A172 (cell line): Measurements from ENCODE around the gene ZBTB43. TPM values are rescaled to one million over a fixed set of nuclear protein-coding genes. Genes with fewer than 3 reads are reported as not detected.

Experiments
- DNase-seq: peaks from one replicate; pipeline ENCODE4 v3.0.0-alpha.2; 2015; ENCODE audit warnings: low spot score
- total RNA-seq: library from RNA; depleted of rRNA; stranded (reverse); fragments of >200 nt; shearing (Covaris generic); gene quantifications from 2 replicates; pipeline ENCODE4 v1.2.3, GENCODE V29; 2014

Gene ZBTB43
- total RNA-seq, 1 experiment from 2014 or later = 15.0 TPM

DNA sequence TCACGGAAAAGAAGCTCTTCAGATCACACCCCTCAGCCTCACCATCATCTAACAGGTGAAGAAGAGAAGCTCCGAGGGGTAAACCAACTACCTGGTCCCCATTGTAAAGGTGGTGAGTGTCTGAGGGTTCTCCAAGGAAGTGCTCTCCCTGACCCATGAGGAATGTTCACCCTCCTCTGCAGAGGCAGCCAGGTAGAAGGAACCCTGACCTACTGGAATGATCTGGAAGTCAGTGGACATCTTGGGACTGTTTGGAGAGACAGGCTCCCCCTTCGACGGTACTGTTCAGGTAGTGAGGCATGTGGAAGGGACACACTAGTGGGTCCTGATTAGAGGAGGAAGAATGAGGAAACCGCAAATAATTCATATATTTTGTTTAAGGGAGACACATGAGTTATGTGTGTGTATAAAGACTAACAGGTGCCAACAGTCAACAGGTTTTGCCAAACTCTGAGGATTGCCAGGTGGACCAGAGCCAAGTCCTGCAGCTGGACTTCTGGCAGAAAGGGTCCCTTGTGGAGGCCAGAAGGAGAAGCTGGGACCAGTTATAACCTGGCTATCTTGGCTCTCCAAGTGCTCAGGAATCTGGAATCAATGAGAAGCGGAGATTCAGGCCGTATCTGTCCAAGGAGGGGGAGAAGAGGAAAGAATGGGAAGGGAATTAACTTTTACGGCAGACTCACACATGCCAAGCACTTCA is 52.6 kb downstream of the ZBTB43 start:
- no peak for DNase-seq

DNA sequence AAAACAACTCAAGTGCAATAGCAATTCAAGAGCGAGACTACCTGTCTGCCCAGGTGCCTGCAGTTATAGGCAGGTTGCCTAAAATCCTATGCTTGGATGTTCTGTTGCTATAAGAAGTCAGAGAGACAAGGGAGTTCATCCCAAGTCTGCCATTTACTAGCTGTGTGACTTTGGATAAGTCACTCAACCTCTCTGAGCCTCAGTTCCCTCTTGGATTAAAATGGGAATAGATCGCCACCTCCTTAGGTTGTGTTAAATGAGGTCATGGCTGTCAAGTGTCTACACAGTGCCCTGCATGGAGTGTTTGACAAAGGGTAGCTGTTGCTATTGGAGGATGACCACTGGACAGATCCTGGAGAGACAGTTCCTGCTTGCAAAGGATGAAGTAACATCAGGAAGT is 54.3 kb downstream of the ZBTB43 start:
- DNase-seq = no peak

DNA sequence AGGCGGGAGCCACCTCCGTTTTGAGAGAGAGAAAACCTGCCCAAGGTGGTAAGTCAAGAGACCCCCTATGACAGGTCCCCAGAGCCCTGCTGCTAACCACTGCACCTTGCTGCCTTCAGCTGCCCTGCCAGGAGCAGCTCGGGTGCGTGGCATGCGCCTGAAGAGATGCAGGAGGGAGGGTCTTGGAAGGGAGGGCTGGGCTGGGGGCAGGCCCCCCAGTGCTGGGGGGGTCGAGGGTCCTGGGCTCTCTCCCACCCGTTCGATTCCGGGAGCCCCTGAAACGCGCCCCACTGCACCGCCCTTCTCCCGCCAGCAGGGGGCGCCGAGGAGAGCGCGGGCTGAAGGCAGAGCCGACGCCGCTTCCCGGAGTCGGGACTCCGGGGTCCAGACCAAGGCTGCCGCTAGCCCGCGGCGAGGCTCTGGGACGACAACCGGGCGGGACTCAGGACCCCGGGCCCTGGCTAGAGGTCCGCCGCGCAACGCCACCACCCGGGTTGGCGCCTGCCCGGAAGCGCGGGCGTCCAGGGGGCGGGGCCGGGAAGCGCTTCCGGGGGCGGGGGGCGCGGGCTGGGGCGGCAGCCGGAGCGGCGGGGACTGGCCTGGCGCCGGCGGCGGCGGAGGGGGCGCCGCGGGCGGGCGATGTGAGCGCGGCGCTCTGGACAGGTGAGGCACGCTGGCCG is 55.4 kb downstream of the ZBTB43 start, which contains the start of gene ZBTB34:
TSS of gene ZBTB34 (plus strand) at position 563 of the 680 bp plus-strand sequence. CDS start 18,761 bp downstream, outside the sequence.
- peak; percentile 40 for DNase-seq

DNA sequence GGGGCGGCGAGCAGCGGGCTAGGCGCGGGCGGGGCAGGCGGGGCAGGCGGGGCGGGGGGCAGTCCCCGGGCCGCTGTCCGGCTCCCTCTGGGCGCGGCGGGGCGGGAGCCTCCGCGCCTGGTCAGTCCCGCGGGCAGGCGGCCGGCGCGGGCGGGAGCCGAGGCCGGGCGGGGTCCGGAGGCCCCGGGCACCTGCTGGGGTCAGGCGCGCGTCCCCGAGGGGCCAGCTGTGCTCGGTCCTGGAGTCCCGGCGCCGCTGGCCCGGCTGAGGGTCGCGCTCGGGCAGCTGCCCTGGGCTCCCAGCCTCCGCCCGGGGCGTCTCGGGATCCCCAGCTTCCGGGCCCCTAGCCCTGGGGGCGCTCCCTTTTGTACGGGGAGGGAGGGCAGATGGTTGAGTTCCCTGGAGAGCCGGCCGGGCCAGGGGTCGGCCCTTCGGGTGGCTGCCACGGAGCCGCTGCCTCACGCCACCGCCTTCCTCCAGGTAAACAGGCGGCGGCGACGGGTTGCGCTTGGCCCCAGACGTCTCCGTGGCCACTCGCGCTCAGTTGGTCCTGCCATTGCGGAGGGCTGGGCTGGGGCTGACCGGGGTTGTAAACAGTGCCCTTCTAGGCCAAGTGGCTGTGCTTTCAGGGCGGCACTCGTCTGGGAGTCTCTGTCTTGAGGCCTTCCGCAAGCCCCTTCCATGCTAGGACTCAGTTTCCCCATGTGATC is 56.1 kb downstream of the ZBTB43 start:
- DNase-seq = no peak

GRCh38 chr9:126861707-126862103 is 56.9 kb downstream of the ZBTB43 start:
- no peak for DNase-seq

DNA sequence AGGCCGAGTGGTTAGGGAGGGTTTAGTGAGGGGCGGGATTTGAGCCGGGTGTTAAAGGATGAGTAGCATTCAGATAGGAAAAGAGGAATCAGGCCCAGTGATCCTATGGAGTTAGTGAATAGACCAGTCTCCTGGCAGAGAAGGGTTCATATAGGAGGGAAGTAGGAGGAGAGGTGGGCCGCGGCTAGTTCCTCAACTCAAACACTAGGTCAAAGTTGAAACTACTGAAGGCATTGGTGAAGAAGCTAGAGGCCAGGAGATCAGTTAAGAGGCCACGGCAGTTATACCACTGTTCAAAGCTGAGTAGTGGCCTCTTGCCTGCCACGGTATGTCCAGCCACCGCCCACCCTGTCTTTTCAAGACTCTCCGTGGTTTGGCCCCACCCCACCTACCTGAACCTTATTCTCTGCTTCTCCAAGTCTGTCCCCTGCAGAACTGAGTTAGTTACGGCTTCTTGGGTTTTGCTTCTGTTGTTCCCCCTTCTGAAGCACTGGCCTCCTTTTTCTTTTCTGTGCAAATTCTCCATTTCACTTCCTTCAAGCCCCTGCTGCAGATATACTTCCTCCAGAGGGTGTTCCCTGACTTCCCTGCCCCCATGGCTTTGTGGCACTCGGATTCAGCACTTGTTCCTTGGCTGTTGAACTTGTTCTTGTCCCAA is 57.4 kb downstream of the ZBTB43 start:
- no peak for DNase-seq

DNA sequence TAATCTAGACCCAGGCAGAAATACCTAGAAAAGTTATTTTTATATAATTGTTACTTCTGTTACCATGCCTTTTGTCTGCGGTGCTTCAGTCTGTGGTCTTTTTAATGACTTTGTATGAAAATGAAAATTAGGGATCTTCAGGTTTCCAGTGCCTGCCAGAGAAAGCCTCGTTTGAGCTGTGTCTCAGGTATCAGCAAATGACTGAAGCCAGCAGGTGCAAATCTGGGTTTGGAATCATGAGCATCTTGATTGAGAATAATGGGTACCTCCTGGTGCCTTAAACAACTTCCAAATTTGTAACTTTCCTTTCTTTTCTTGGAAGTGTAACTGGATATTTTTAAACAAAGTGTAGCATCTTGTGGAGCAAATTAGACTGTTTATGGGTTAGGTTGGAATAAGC is 59.9 kb downstream of the ZBTB43 start:
- DNase-seq = no peak

DNA sequence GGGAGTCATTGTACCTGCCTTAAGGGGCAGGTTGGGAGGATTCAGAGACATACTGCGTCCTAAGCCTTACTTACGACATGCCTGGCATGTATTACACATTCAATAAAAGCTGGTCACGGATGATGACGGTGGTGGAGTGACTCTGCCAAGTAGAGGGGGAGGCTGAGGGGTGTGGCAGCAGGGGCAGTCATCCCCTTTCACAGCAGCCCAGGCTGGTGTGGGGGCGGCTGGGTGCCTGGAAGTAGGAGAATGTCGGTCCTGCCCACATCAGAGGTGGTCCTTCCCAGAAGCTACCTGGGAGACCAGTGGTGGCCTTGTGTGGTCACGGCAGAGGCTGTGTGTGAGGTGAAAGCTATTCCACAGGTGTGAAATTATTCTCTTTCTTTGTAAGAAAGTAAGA is 64.5 kb downstream of the ZBTB43 start:
- DNase-seq = no peak

- no peak for DNase-seq
Observed at GRCh38 chr9:126872516-126872915, 67.7 kb downstream of the ZBTB43 start.

- no peak for DNase-seq
Observed at GRCh38 chr9:126874546-126875314, 69.9 kb downstream of the ZBTB43 start.

- DNase-seq = no peak
Observed at GRCh38 chr9:126875756-126876510, 71.1 kb downstream of the ZBTB43 start.

DNA sequence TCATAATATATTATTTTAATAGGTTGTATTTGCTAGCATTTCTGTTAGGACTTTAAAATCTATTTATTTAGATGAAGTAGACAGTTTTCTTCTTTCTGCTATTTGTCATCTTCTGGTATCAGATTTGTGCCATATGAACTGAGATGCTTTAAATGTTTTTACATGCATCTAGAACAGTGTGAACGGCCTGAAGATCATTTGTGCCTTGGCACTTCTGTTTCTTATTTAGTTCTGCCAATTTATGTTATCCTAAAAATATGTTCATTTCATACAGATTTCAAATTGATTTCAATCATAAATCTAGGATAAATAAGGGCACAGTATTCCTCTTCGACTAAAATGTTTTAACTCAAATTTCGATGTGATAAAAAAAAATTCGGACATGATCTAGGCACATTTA is 71.7 kb downstream of the ZBTB43 start:
- no peak for DNase-seq

GRCh38 chr9:126877418-126877817 is 72.6 kb downstream of the ZBTB43 start:
- DNase-seq = no peak

GRCh38 chr9:126879288-126879687 is 74.4 kb downstream of the ZBTB43 start:
- DNase-seq = no peak

- no peak for DNase-seq
Observed at GRCh38 chr9:126880226-126880946, 75.5 kb downstream of the ZBTB43 start.

GRCh38 chr9:126880947-126881332 is 76.1 kb downstream of the ZBTB43 start:
- no peak for DNase-seq

- no peak for DNase-seq
Observed at GRCh38 chr9:126882746-126883145, 77.9 kb downstream of the ZBTB43 start.

DNA sequence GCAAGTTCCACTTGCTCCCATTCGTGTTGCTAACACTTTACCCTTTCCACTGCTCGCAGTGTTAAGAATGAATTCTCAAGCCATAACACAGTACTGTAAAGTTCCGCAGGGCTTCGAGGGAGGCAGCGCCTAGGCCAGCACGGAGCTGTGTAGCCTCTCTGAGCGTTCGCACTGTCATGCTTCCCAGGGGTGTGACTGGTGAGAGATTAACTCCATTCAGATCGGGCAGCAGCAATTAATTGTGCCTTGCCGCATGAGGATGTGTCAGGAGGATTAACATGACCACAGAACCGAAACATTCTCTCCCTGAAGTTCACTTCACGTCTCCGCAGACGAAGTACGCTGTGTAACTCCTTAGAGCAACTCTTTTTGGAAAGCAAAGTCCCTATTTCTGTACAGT is 78.8 kb downstream of the ZBTB43 start:
- peak; percentile 26 for DNase-seq

DNA sequence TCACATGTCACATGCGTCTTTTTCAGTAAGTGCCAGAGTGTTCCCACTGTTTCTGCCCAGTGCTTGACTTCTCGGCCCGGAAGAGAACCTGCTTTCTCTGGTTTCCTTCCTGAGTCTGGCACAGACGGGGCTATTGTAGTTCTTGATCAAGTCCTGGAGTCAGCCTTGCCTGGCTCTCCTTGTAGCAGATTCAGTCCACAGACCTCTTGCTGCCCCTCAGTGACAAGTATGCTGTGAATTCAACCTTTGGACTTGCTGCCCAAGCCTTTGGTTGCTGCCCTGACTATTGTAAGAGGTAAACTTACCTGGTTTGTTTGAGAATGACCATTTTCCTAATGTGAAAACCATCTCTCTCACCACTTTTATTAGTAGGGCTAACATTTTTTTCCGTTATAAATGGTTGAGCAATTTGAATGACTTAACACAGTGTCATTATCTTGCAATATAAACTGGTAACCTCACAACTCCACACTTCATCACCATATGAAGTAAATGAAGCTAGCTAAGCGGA is 80.3 kb downstream of the ZBTB43 start:
- DNase-seq = no peak
